ENCODE data around the gene FSCN2. TPM values are rescaled to one million over a fixed set of nuclear protein-coding genes. Genes with fewer than 3 reads are reported as not detected.

FSCN2 gene
- total and polyA plus RNA-seq, 2 experiments from 2014 or later = 0.13 to 1.6 TPM

GRCh38 chr17:81543339-81543675 lies 15.1 kb downstream of the FSCN2 start:
- Histone ChIP-seq H3K79me2 (replicated peaks; ENCODE audit: insufficient read depth) (no peaks in the 10 kb centered on the region), H3F3A (replicated peaks; ENCODE audit: low read depth) (no peaks in the 10 kb centered on the region), H3K4me2 (no peak overlapping the region), H3K27ac (ENCODE audit: low read depth) (no peak overlapping the region), H3K4me1 (ENCODE audit: insufficient read depth) (no peaks in the 10 kb centered on the region), H3K36me3 (ENCODE audit: insufficient read depth) (no peaks in the 10 kb centered on the region; the same call in 1 of the 2 replicates), H3K27me3 (ENCODE audit: insufficient read depth) (no peaks in the 10 kb centered on the region), H4K20me1 (replicated peaks; ENCODE audit: insufficient read depth) (no peaks in the 10 kb centered on the region), H2AFZ (no peak overlapping the region), H3K9me2 (ENCODE audit: insufficient read depth) (no peaks in the 10 kb centered on the region), H3K4me3 (no peak overlapping the region)
- TF ChIP-seq REST (IDR thresholded peaks at IDR 0.05; ENCODE audit: unreplicated experiment) = no peak
- peaks cover 17% of the 10 kb centered on the region for H3K36me3 Mint-ChIP-seq (ENCODE audit: low read depth)
- peaks cover 6% of the 10 kb centered on the region for H3K27me3 Mint-ChIP-seq (ENCODE audit: insufficient read depth, low read depth, poor library complexity)
- no peak overlapping the region for H3K4me3 Mint-ChIP-seq
- H3K9me3 Mint-ChIP-seq = no peaks in the 10 kb centered on the region
- DNase-seq (ENCODE audit: low spot score) (no peak), ATAC-seq (no peak)
- H3K4me1 Mint-ChIP-seq = no peaks in the 10 kb centered on the region
- H3K27ac Mint-ChIP-seq = no peak overlapping the region

- Mint-ChIP-seq H3K9me3 (no peaks in the 10 kb centered on the region), H3K4me1 (no peaks in the 10 kb centered on the region), H3K4me3 (no peak overlapping the region), H3K27me3 (ENCODE audit: insufficient read depth, low read depth, poor library complexity) (peaks cover 6% of the 10 kb centered on the region), H3K27ac (no peak overlapping the region), H3K36me3 (ENCODE audit: low read depth) (peaks cover 21% of the 10 kb centered on the region)
- Histone ChIP-seq H2AFZ (no peak overlapping the region), H3K4me3 (no peak overlapping the region), H3F3A (replicated peaks; ENCODE audit: low read depth) (no peaks in the 10 kb centered on the region), H3K4me1 (ENCODE audit: insufficient read depth) (no peaks in the 10 kb centered on the region), H4K20me1 (replicated peaks; ENCODE audit: insufficient read depth) (no peaks in the 10 kb centered on the region), H3K27me3 (ENCODE audit: insufficient read depth) (no peaks in the 10 kb centered on the region), H3K9me2 (ENCODE audit: insufficient read depth) (no peaks in the 10 kb centered on the region), H3K79me2 (replicated peaks; ENCODE audit: insufficient read depth) (no peaks in the 10 kb centered on the region), H3K4me2 (no peak overlapping the region), H3K27ac (ENCODE audit: low read depth) (no peak overlapping the region), H3K36me3 (ENCODE audit: insufficient read depth) (no peaks in the 10 kb centered on the region; the same call in 1 of the 2 replicates)
- ATAC-seq (no peak), DNase-seq (ENCODE audit: low spot score) (no peak)
- no peak for TF ChIP-seq NANOG (IDR thresholded peaks at IDR 0.05; ENCODE audit: borderline replicate concordance)
- no peak for TF ChIP-seq EZH2 (IDR thresholded peaks at IDR 0.05; ENCODE audit: low read depth, unreplicated experiment)
- TF ChIP-seq STAT1 (IDR thresholded peaks at IDR 0.05; ENCODE audit: unreplicated experiment) = no peak
- no peak for TF ChIP-seq ZNF331 (CRISPR knock-in tag; IDR thresholded peaks at IDR 0.05; ENCODE audit: low read depth)
- no peak for TF ChIP-seq CTCF (conservative IDR thresholded peaks at IDR 0.05; ENCODE audit: low read depth in 2 of 2)
- no peak for TF ChIP-seq JUNB (IDR thresholded peaks at IDR 0.05; ENCODE audit: unreplicated experiment)
- no peak for TF ChIP-seq ETS1 (IDR thresholded peaks at IDR 0.05)
- TF ChIP-seq REST (IDR thresholded peaks at IDR 0.05; ENCODE audit: unreplicated experiment) = no peak
These were observed 15.6 kb downstream of the FSCN2 start for GRCh38 chr17:81543756-81544155.
